ENCODE data around the gene POTEH.
"Not testable (repeated sequence)": the region's sequence is repeated elsewhere in the genome, so short reads cannot be mapped to it uniquely, and the experiment has no call there.

Gene POTEH

DNA sequence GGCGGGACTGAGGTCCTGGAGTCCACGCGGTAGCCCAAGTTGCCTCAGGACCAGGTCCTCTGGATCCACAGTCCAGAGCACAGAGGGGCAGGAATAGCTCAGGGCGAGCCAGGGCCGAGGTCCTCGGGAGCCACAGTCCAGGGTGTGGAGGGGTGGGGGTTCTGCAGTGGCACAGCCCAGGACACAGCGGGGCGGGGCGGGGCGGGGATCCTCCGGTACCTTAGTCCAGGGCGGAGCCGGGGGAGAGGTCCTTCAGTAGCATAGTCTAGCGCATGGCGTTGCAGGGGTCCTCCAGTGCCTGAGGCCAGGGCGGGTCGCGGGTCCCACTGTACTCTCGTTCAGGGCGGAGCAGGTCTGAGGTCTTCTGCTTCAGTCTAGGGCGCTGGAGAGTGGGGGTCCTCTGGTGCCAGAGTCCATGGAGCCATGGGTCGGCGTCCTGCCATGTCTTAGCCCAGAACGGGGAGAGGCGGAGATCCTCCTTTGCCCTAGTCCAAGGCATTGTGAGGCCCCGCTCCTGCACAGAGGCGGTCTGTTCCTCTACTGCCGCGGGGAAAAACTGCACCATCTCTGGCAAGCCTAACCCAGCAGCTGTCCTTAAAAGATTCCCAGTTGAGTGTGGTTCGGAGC, 71.4 kb downstream of the POTEH start:
- H4K20me1 ChIP-seq, H3K36me3 ChIP-seq, H3K27me3 ChIP-seq, H3K9me3 ChIP-seq, H3K9ac ChIP-seq, H3K27ac ChIP-seq, H3K4me1 ChIP-seq, H3K4me2 ChIP-seq, H3K4me3 ChIP-seq: not testable (repeated sequence)

DNA sequence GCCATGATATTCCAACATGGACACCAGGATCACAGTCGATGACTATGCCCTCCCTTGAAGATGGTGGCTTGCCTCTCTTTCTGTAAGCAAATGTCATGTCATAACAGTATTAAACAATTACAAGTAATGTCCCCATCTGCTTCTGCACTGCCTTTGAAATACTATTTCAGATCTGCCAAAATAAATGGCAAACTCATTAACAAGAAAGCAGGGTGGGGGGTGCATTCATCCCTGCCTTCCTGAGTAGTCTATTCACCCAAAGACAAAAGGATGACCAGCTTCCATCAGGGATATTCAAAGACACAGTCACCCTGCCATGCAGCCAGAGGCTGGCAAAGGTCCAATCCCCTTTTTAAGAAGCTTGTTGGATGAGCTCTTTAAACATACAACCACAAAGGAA, 73.7 kb downstream of the POTEH start:
- not testable (repeated sequence) for H4K20me1 ChIP-seq, H3K4me1 ChIP-seq, H3K36me3 ChIP-seq, H3K9me3 ChIP-seq, H3K4me3 ChIP-seq, H3K4me2 ChIP-seq, H3K9ac ChIP-seq, H3K27ac ChIP-seq, H3K27me3 ChIP-seq
